Caco-2 (cell line): Measurements from ENCODE around the gene CD247. TPM values are rescaled to one million over a fixed set of nuclear protein-coding genes. Genes with fewer than 3 reads are reported as not detected.

ENCODE experiments used
- BruUV-seq: library from RNA; stranded (reverse); fragments of 400-500 nt; replicated peaks from 2 replicates; lab custom pipeline; 2021; lab: Mats Ljungman, UMichigan
- CTCF ChIA-PET: fragments of 300-600 bp; sonication (Branson Sonifier 250); formaldehyde crosslinking; loops from one replicate; lab custom pipeline; 2022; ENCODE audit warnings: antibody characterized with exemption; lab: Charles Lee
- POLR2A ChIA-PET: fragments of 300-600 bp; sonication (Branson Sonifier 250); formaldehyde crosslinking; loops from one replicate; lab custom pipeline; 2022; ENCODE audit warnings: antibody characterized with exemption; lab: Charles Lee
- DNase-seq, 2 experiments: peaks; one replicate each; pipeline versions ENCODE4 v3.0.0 to v3.0.0-alpha.2; 2020 to 2022
- H3K27me3 ChIP-seq: replicated peaks from 2 replicates; pipeline ENCODE4 v1.6.0; 2011; ENCODE audit warnings: low read length; ENCODE audit not compliant: control insufficient read depth, insufficient read depth
- H3K36me3 ChIP-seq: 2 replicates; pipeline ENCODE4 v1.5.1; 2011; ENCODE audit warnings: low read length; ENCODE audit not compliant: control insufficient read depth, insufficient read depth
- H3K4me1 ChIP-seq: fragments of 250-450 bp; sonication (Bioruptor Pico); 2 replicates; pipeline ENCODE4 v1.5.1; 2020; ENCODE audit warnings: mild to moderate bottlenecking
- H3K4me3 ChIP-seq: 2 replicates; pipeline ENCODE4 v1.5.1; 2011; ENCODE audit warnings: low read depth, mild to moderate bottlenecking, control low read depth, low read length
- H3K9me3 ChIP-seq: fragments of 250-450 bp; sonication (Bioruptor Pico); 2 replicates; pipeline ENCODE4 v1.5.1; 2020; ENCODE audit warnings: mild to moderate bottlenecking, moderate library complexity
- H3K27ac Mint-ChIP-seq: one replicate; pipeline ENCODE4 v1.8.0; 2022; ENCODE audit warnings: mixed read lengths; ENCODE audit not compliant: unreplicated experiment
- H3K27me3 Mint-ChIP-seq: one replicate; pipeline ENCODE4 v1.8.0; 2022; ENCODE audit warnings: mixed read lengths; ENCODE audit not compliant: insufficient read depth, unreplicated experiment
- H3K36me3 Mint-ChIP-seq: one replicate; pipeline ENCODE4 v1.8.0; 2022; ENCODE audit warnings: mild to moderate bottlenecking, mixed read lengths; ENCODE audit not compliant: insufficient read depth, unreplicated experiment
- H3K4me1 Mint-ChIP-seq: one replicate; pipeline ENCODE4 v1.8.0; 2022; ENCODE audit warnings: low read depth, mixed read lengths; ENCODE audit not compliant: unreplicated experiment
- H3K4me3 Mint-ChIP-seq: one replicate; pipeline ENCODE4 v1.8.0; 2022; ENCODE audit warnings: mild to moderate bottlenecking, moderate library complexity, mixed read lengths; ENCODE audit not compliant: unreplicated experiment
- H3K9me3 Mint-ChIP-seq: one replicate; pipeline ENCODE4 v1.8.0; 2022; ENCODE audit warnings: mixed read lengths; ENCODE audit not compliant: unreplicated experiment
- intact Hi-C: fragments of 100-400 bp; cut with micrococcal nuclease; formaldehyde crosslinking; loops from one replicate; pipeline ENCODE4 v1.10.0; 2022; ENCODE audit not compliant: unreplicated experiment
- total RNA-seq: library from RNA; stranded (reverse); gene quantifications from 2 replicates; pipeline ENCODE4 v1.2.3, GENCODE V29; 2022
- TF ChIP-seq, protein P1 (sequence below), 2 experiments: fragments of 200-600 bp in 1 of 2; IDR thresholded peaks; 1 replicate in 1 of 2; 2 replicates in 1 of 2; pipeline versions ENCODE4 v1.5.1 to v1.8.0; 2011 to 2022; ENCODE audit warnings: antibody characterized with exemption in 1 of 2, control low read depth in 1 of 2, inconsistent platforms in 1 of 2, low read depth in 1 of 2, low read length in 1 of 2, mild to moderate bottlenecking in 1 of 2, moderate library complexity in 1 of 2; ENCODE audit not compliant: insufficient read depth in 1 of 2, severe bottlenecking in 1 of 2, unreplicated experiment in 1 of 2

The CD247 gene
- total RNA-seq, 1 experiment from 2014 or later, result not detected

GRCh38 chr1:167538657-167539056 lies 20.3 kb upstream of the CD247 start:
- Histone ChIP-seq H3K4me1 (peaks cover 8% of the 10 kb centered on the region), H3K36me3 (no peaks in the 10 kb centered on the region), H3K27me3 (no peaks in the 10 kb centered on the region), H3K4me3 (no peak overlapping the region), H3K9me3 (no peaks in the 10 kb centered on the region)
- no peak overlapping the region for H3K4me3 Mint-ChIP-seq
- H3K27me3 Mint-ChIP-seq, result no peaks in the 10 kb centered on the region
- no peak overlapping the region for H3K27ac Mint-ChIP-seq
- intact Hi-C loops, result no loop called here
- DNase-seq, result peak in 1 of 2 experiments; percentile 34
- H3K36me3 Mint-ChIP-seq, result no peaks in the 10 kb centered on the region
- ChIA-PET CTCF (interaction anchor here (0.7 to 1.5 kb wide), 2 partner anchors 15 to 17 kb away, joined by 3 to 4 read pairs; partner anchors contain the start of gene CREG1), POLR2A (no interaction called here)
- BruUV-seq, result no TSS peak
- TF ChIP-seq, protein P1, sequence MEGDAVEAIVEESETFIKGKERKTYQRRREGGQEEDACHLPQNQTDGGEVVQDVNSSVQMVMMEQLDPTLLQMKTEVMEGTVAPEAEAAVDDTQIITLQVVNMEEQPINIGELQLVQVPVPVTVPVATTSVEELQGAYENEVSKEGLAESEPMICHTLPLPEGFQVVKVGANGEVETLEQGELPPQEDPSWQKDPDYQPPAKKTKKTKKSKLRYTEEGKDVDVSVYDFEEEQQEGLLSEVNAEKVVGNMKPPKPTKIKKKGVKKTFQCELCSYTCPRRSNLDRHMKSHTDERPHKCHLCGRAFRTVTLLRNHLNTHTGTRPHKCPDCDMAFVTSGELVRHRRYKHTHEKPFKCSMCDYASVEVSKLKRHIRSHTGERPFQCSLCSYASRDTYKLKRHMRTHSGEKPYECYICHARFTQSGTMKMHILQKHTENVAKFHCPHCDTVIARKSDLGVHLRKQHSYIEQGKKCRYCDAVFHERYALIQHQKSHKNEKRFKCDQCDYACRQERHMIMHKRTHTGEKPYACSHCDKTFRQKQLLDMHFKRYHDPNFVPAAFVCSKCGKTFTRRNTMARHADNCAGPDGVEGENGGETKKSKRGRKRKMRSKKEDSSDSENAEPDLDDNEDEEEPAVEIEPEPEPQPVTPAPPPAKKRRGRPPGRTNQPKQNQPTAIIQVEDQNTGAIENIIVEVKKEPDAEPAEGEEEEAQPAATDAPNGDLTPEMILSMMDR (IDR thresholded peaks at IDR 0.05; ENCODE audit: insufficient read depth in 1 of 2, low read depth in 1 of 2, low read length in 1 of 2, severe bottlenecking in 1 of 2, unreplicated experiment in 1 of 2), result peak in 1 of 2 experiments; percentile 24
- H3K9me3 Mint-ChIP-seq, result no peaks in the 10 kb centered on the region
- H3K4me1 Mint-ChIP-seq, result peaks cover 10% of the 10 kb centered on the region

DNA sequence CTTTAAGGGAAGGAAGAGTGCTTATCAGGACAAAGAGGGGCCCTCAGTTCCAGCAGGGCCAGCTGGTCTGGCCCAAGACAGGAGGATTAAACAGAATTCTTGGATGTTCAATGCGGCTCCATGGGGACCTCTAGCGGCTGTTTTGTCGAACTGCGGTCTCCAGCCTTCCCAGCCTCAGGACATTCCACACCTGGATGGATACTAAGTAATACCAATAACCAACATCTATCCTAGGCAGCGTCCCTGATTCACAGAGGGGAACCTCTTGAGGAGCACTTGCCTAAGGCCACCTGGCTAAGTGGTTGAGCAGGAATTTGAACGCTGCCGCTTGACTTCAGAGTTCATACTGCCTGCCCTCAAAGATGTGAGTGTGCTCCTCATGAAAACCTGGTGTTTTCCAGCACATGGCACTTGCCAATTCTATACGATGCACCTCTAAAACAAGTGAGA lies 15.5 kb upstream of the CD247 start:
- Mint-ChIP-seq H3K9me3 (no peaks in the 10 kb centered on the region), H3K27ac (no peak overlapping the region), H3K4me1 (peaks cover 7% of the 10 kb centered on the region), H3K36me3 (no peaks in the 10 kb centered on the region), H3K4me3 (no peak overlapping the region), H3K27me3 (no peaks in the 10 kb centered on the region)
- no TSS peak for BruUV-seq
- H3K36me3 ChIP-seq, result no peaks in the 10 kb centered on the region
- H3K4me1 ChIP-seq, result peaks cover 24% of the 10 kb centered on the region
- POLR2A ChIA-PET, result interaction anchor here (0.9 to 2.4 kb wide), 2 partner anchors 20 to 313 kb away, joined by 3 to 11 read pairs; partner anchors contain the start of genes CREG1 and POU2F1
- DNase-seq, result peak; percentile 78 to 83
- intact Hi-C loops, result loop anchor here (1.0 to 5.0 kb wide), 6 partner anchors 92 to 467 kb away; partner anchors contain the start of gene POU2F1
- H3K4me3 ChIP-seq, result no peak overlapping the region
- TF ChIP-seq, protein P1 (IDR thresholded peaks at IDR 0.05; ENCODE audit: insufficient read depth in 1 of 2, low read depth in 1 of 2, low read length in 1 of 2, severe bottlenecking in 1 of 2, unreplicated experiment in 1 of 2), result peak; percentile 85 to 86
- no peaks in the 10 kb centered on the region for H3K9me3 ChIP-seq
- no peaks in the 10 kb centered on the region for H3K27me3 ChIP-seq
- CTCF ChIA-PET, result interaction anchor here (0.5 to 2.4 kb wide), 9 partner anchors 10 to 1448 kb away, joined by 3 to 8 read pairs (median 3); partner anchors contain the start of gene CREG1

GRCh38 chr1:167532964-167533824 lies 14.9 kb upstream of the CD247 start:
- TF ChIP-seq, protein P1 (IDR thresholded peaks at IDR 0.05; ENCODE audit: insufficient read depth in 1 of 2, low read depth in 1 of 2, low read length in 1 of 2, severe bottlenecking in 1 of 2, unreplicated experiment in 1 of 2), result no peak
- intact Hi-C loops, result loop anchor here (1.0 to 5.0 kb wide), 6 partner anchors 20 to 466 kb away; partner anchors contain the start of genes CREG1 and POU2F1
- H3K4me1 Mint-ChIP-seq, result peaks cover 7% of the 10 kb centered on the region
- no peaks in the 10 kb centered on the region for H3K9me3 Mint-ChIP-seq
- ChIA-PET POLR2A (interaction anchor here (0.7 to 2.4 kb wide), 3 partner anchors 21 to 313 kb away, joined by 3 to 11 read pairs (median 8); partner anchors contain the start of genes CREG1 and POU2F1), CTCF (interaction anchor here (0.5 to 2.4 kb wide), 13 partner anchors 11 to 1448 kb away, joined by 3 to 8 read pairs (median 4); partner anchors contain the start of gene CREG1)
- peak overlapping the region; percentile 93 for H3K27ac Mint-ChIP-seq
- no peaks in the 10 kb centered on the region for H3K9me3 ChIP-seq
- no peak overlapping the region for H3K4me3 Mint-ChIP-seq
- no peaks in the 10 kb centered on the region for H3K36me3 Mint-ChIP-seq
- peaks cover 24% of the 10 kb centered on the region for H3K4me1 ChIP-seq
- no peak for DNase-seq
- TSS peak; percentile 65 for BruUV-seq
- no peak overlapping the region for H3K4me3 ChIP-seq
- no peaks in the 10 kb centered on the region for H3K36me3 ChIP-seq
- H3K27me3 Mint-ChIP-seq, result no peaks in the 10 kb centered on the region
- no peaks in the 10 kb centered on the region for H3K27me3 ChIP-seq
